K562 (cell line): ENCODE results near the gene ATRAID. TPM values are rescaled to one million over a fixed set of nuclear protein-coding genes. Genes with fewer than 3 reads are reported as not detected.
A peak's percentile ranks its signal among the peaks of the same experiment; 100 is the strongest.

ENCODE experiments used
- BRD4 ChIP-seq: fragments of 200-600 bp; sonication (generic); IDR thresholded peaks from 2 replicates; pipeline ENCODE4 v1.6.1; 2017; ENCODE audit warnings: inconsistent platforms
- CREM ChIP-seq: IDR thresholded peaks from 2 replicates; pipeline ENCODE4 v1.6.1; 2014; ENCODE audit warnings: antibody characterized with exemption, low read depth
- SIN3B ChIP-seq: fragments of 450-650 bp; IDR thresholded peaks from 2 replicates; pipeline ENCODE4 v1.6.1; 2017; ENCODE audit warnings: low read depth, mild to moderate bottlenecking, moderate library complexity
- SREBF2 ChIP-seq: sonication (generic); formaldehyde crosslinking; IDR thresholded peaks from 2 replicates; pipeline ENCODE4 v1.4.0; 2020; ENCODE audit warnings: mild to moderate bottlenecking, missing genetic modification reagents
- TBP ChIP-seq: optimal IDR thresholded peaks from 2 replicates; pipeline ENCODE3; 2011; ENCODE audit warnings: low read depth, low read length, improper control_type of control experiment
- TGIF2 ChIP-seq: sonication (generic); formaldehyde crosslinking; IDR thresholded peaks from 2 replicates; pipeline ENCODE4 v1.8.1; 2022; ENCODE audit warnings: mild to moderate bottlenecking, missing genetic modification reagents, moderate library complexity
- ZNF143 ChIP-seq: sonication (generic); formaldehyde crosslinking; IDR thresholded peaks from 2 replicates; pipeline ENCODE4 v1.9.0; 2022; ENCODE audit warnings: mild to moderate bottlenecking, missing genetic modification reagents
- polyA plus RNA-seq, 8 experiments: library from polyadenylated mRNA; depleted of rRNA in 4 of 8; stranded (reverse) in 5 of 8; unstranded in 3 of 8; fragments of >200 nt; fragmentation: Nextera tagmentation in 2 of 8; fragmentation: Illumina TruSeq in 1 of 8; extraction: Ambion mirVana in 2 of 8; extraction: Trizol in 1 of 8; gene quantifications; 2 replicates each; pipeline versions ENCODE4 v1.2.1 to v1.2.3, GENCODE V29; 2011 to 2014; ENCODE audit warnings: inconsistent platforms in 1 of 8, missing spikeins in 1 of 8
- total RNA-seq, 7 experiments: library from RNA; depleted of rRNA in 6 of 7; stranded (reverse); fragments of >200 nt in 6 of 7; fragmentation: Illumina TruSeq in 2 of 7; extraction: Trizol in 2 of 7; gene quantifications; 2 replicates each; pipeline versions ENCODE4 v1.2.1 to v1.2.3, GENCODE V29; 2011 to 2021; ENCODE audit warnings: low replicate concordance in 1 of 7
- TF ChIP-seq, protein P1 (sequence below), 2 experiments: fragments of 450-650 bp; formaldehyde crosslinking in 1 of 2; IDR thresholded peaks; 2 replicates each; pipeline versions ENCODE4 v1.4.0 to v1.6.1; 2014 to 2020; ENCODE audit warnings: mild to moderate bottlenecking in 2 of 2, borderline replicate concordance in 1 of 2, low read depth in 1 of 2
- TF ChIP-seq, protein P2 (sequence below): fragments of 250-450 bp; sonication (Bioruptor Pico); IDR thresholded peaks from 2 replicates; pipeline ENCODE4 v1.8.0; 2021; ENCODE audit warnings: borderline replicate concordance, mild to moderate bottlenecking, moderate library complexity; ENCODE audit not compliant: poor library complexity, severe bottlenecking
- TF ChIP-seq, protein P3 (sequence below): fragments of 450-650 bp; IDR thresholded peaks from 2 replicates; pipeline ENCODE4 v1.6.1; 2014; ENCODE audit warnings: low read depth, mild to moderate bottlenecking, moderate library complexity, borderline replicate concordance
- TF ChIP-seq, protein P4 (sequence below): fragments of 200-800 bp; sonication (Bioruptor generic); IDR thresholded peaks from 2 replicates; pipeline ENCODE4 v1.6.1; 2017; ENCODE audit warnings: missing genetic modification characterization, missing compliant biosample characterization
- TF ChIP-seq, protein P5 (sequence below): IDR thresholded peaks from 2 replicates; pipeline ENCODE4 v1.6.1; 2014; ENCODE audit warnings: antibody characterized with exemption

The ATRAID gene
- total and polyA plus RNA-seq, 9 of the 15 experiments (the other 6 are each of a cell fraction or from before 2014, with no cell fraction given) = 70.2 to 187 (median 108) TPM

DNA sequence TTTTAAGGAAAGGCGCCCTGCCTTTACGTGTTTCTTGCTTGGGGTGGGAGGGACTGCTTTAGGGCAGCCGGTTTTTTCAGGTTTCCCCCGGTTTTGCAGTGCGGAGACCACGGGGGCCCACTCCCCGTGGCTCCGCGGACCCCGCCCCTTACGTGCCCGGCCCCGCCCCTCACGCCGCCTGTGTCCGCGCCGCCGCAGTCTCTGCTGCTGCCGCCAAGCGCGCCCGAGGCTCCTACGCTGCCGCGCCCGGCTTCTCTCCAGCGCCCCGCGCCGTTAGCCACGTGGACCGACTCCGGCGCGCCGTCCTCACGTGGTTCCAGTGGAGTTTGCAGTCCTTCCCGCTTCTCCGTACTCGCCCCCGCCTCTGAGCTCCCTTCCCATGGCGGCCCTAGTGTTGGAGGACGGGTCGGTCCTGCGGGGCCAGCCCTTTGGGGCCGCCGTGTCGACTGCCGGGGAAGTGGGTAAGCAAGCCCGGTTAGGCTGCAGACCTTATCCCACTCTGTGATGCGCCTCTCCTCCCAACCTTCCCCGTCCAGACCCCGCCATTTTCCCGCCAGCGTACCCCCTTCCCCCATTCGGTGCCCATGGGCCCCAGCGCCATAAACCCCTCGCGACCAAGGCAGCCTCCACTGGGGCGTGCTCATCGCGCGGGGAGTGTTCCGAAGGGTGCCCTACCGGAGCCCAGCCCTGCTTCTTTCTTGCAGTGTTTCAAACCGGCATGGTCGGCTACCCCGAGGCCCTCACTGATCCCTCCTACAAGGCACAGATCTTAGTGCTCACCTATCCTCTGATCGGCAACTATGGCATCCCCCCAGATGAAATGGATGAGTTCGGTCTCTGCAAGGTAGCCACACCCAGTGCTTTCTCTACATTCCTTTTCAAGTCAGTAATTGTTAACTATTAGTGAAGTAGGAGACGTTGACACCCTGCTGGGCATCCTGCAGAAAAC is 5.6 kb downstream of the ATRAID start, which contains the start of gene CAD (continued):
- TF ChIP-seq, protein P1, sequence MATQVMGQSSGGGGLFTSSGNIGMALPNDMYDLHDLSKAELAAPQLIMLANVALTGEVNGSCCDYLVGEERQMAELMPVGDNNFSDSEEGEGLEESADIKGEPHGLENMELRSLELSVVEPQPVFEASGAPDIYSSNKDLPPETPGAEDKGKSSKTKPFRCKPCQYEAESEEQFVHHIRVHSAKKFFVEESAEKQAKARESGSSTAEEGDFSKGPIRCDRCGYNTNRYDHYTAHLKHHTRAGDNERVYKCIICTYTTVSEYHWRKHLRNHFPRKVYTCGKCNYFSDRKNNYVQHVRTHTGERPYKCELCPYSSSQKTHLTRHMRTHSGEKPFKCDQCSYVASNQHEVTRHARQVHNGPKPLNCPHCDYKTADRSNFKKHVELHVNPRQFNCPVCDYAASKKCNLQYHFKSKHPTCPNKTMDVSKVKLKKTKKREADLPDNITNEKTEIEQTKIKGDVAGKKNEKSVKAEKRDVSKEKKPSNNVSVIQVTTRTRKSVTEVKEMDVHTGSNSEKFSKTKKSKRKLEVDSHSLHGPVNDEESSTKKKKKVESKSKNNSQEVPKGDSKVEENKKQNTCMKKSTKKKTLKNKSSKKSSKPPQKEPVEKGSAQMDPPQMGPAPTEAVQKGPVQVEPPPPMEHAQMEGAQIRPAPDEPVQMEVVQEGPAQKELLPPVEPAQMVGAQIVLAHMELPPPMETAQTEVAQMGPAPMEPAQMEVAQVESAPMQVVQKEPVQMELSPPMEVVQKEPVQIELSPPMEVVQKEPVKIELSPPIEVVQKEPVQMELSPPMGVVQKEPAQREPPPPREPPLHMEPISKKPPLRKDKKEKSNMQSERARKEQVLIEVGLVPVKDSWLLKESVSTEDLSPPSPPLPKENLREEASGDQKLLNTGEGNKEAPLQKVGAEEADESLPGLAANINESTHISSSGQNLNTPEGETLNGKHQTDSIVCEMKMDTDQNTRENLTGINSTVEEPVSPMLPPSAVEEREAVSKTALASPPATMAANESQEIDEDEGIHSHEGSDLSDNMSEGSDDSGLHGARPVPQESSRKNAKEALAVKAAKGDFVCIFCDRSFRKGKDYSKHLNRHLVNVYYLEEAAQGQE (IDR thresholded peaks at IDR 0.05; ENCODE audit: borderline replicate concordance) = peak; percentile 96
- TF ChIP-seq, protein P1 (CRISPR knock-in tag; IDR thresholded peaks at IDR 0.05; ENCODE audit: low read depth) = 0 out of 2 replicates have a peak, but pooled peaks have one; percentile 40
- TF ChIP-seq BRD4 (peak; percentile 75; the same call in 1 of the 2 replicates), SREBF2 (CRISPR knock-in tag) (peak; percentile 91; the same call in 1 of the 2 replicates), TGIF2 (no peak), SIN3B (no peak), CREM (peak; percentile 86), ZNF143 (CRISPR knock-in tag) (peak; percentile 35; the same call in 1 of the 2 replicates), TBP (peak; percentile 68)
- TF ChIP-seq, protein P2, sequence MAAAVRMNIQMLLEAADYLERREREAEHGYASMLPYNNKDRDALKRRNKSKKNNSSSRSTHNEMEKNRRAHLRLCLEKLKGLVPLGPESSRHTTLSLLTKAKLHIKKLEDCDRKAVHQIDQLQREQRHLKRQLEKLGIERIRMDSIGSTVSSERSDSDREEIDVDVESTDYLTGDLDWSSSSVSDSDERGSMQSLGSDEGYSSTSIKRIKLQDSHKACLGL (CRISPR knock-in tag) = peak; percentile 92
- TF ChIP-seq, protein P3, sequence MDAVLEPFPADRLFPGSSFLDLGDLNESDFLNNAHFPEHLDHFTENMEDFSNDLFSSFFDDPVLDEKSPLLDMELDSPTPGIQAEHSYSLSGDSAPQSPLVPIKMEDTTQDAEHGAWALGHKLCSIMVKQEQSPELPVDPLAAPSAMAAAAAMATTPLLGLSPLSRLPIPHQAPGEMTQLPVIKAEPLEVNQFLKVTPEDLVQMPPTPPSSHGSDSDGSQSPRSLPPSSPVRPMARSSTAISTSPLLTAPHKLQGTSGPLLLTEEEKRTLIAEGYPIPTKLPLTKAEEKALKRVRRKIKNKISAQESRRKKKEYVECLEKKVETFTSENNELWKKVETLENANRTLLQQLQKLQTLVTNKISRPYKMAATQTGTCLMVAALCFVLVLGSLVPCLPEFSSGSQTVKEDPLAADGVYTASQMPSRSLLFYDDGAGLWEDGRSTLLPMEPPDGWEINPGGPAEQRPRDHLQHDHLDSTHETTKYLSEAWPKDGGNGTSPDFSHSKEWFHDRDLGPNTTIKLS = peak; percentile 94
- TF ChIP-seq, protein P4, sequence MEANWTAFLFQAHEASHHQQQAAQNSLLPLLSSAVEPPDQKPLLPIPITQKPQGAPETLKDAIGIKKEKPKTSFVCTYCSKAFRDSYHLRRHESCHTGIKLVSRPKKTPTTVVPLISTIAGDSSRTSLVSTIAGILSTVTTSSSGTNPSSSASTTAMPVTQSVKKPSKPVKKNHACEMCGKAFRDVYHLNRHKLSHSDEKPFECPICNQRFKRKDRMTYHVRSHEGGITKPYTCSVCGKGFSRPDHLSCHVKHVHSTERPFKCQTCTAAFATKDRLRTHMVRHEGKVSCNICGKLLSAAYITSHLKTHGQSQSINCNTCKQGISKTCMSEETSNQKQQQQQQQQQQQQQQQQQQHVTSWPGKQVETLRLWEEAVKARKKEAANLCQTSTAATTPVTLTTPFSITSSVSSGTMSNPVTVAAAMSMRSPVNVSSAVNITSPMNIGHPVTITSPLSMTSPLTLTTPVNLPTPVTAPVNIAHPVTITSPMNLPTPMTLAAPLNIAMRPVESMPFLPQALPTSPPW (CRISPR knock-in tag) = peak; percentile 77
- TF ChIP-seq, protein P5, sequence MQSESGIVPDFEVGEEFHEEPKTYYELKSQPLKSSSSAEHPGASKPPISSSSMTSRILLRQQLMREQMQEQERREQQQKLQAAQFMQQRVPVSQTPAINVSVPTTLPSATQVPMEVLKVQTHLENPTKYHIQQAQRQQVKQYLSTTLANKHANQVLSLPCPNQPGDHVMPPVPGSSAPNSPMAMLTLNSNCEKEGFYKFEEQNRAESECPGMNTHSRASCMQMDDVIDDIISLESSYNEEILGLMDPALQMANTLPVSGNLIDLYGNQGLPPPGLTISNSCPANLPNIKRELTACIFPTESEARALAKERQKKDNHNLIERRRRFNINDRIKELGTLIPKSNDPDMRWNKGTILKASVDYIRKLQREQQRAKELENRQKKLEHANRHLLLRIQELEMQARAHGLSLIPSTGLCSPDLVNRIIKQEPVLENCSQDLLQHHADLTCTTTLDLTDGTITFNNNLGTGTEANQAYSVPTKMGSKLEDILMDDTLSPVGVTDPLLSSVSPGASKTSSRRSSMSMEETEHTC = 0 out of 2 replicates have a peak, but pooled peaks have one; percentile 62
